ENCODE data around the gene RGS11. TPM values are rescaled to one million over a fixed set of nuclear protein-coding genes. Genes with fewer than 3 reads are reported as not detected.

RGS11 gene
- total RNA-seq, 1 donor: 1.2 TPM

DNA sequence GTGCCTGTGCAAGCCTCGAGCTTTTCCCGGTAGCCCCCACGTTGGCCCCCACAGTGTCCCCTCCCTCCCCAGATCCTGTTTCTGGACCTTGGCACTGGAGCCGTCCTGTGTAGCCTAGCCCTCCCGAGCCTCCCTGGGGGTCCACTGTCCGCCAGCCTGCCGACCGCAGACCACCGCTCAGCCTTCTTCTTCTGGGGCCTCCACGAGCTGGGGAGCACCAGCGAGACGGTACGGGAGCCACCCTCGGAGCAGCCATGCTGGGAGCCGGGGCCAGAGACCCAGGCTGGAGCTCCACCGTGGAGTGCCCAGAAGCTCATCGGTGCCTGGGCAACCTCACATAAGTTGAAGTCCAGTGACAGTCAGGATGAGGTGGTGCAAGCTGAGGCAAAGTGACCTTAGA lies 11.8 kb downstream of the RGS11 start:
- DNase-seq (ENCODE audit: low read depth): no peak
- no peak overlapping the region for H3K4me3 ChIP-seq (ENCODE audit: low read depth, low read length)
- TF ChIP-seq, protein P1, sequence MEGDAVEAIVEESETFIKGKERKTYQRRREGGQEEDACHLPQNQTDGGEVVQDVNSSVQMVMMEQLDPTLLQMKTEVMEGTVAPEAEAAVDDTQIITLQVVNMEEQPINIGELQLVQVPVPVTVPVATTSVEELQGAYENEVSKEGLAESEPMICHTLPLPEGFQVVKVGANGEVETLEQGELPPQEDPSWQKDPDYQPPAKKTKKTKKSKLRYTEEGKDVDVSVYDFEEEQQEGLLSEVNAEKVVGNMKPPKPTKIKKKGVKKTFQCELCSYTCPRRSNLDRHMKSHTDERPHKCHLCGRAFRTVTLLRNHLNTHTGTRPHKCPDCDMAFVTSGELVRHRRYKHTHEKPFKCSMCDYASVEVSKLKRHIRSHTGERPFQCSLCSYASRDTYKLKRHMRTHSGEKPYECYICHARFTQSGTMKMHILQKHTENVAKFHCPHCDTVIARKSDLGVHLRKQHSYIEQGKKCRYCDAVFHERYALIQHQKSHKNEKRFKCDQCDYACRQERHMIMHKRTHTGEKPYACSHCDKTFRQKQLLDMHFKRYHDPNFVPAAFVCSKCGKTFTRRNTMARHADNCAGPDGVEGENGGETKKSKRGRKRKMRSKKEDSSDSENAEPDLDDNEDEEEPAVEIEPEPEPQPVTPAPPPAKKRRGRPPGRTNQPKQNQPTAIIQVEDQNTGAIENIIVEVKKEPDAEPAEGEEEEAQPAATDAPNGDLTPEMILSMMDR (IDR thresholded peaks at IDR 0.05; ENCODE audit: insufficient read depth, low read length): no peak

DNA sequence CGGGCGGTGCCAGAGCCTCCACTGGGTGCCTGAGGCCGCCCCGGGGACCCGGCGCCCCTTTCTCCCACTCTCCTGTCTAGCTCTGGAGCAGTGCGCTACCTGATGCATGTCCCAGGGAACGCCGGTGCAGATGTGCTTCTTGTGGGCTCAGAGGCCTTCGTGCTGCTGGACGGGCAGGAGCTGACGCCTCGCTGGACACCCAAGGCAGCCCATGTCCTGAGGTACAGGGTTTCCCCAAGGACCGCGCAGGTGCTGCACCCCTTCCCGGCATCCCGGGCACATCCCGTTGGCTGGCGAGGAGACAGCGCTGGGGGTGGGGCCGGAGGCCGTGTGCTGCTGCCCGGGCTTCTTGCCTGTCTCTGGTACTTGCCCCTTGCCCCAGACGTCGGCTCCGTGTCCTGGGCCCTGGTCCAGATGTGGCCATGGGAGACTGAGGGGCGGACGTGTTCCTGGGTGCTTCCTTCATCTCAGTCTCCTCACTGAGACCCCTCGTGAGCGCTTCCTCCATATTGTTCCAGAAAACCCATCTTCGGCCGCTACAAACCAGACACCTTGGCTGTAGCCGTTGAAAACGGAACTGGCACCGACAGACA lies 12.5 kb downstream of the RGS11 start:
- no peak for DNase-seq (ENCODE audit: low read depth)

DNA sequence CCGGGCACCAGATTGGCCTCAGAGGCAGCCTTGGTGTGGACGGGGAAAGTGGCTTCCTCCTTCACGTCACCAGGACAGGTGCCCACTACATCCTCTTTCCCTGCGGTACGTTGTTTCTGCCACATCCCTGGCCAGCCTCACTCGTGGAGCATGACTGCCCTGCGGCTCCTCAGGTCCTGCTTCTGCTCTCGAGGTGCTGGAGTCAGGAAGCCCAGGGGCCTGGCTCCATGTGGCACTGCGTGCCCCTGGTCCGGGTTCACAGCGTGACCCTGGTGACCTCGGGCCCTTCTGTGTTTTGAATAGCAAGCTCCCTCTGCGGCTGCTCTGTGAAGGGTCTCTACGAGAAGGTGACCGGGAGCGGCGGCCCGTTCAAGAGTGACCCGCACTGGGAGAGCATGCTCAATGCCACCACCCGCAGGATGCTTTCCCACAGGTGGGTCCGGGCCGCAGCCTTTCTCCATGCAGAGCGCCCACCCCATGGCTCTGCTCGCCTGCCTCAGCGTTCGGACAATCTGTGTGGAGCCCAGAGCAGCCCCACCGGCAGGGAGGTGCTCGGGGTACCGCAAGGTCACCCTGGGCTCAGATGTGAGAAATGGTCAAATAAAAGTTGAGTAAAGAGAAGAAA lies 13.5 kb downstream of the RGS11 start:
- no peak overlapping the region for H3K4me3 ChIP-seq (ENCODE audit: low read depth, low read length)
- no peak for DNase-seq (ENCODE audit: low read depth)
- TF ChIP-seq, protein P1 (IDR thresholded peaks at IDR 0.05; ENCODE audit: insufficient read depth, low read length): no peak

More for the DNA sequence above, 12.5 kb downstream of the RGS11 start:
- TF ChIP-seq, protein P1 (IDR thresholded peaks at IDR 0.05; ENCODE audit: insufficient read depth, low read length): no peak
- no peak overlapping the region for H3K4me3 ChIP-seq (ENCODE audit: low read depth, low read length)

DNA sequence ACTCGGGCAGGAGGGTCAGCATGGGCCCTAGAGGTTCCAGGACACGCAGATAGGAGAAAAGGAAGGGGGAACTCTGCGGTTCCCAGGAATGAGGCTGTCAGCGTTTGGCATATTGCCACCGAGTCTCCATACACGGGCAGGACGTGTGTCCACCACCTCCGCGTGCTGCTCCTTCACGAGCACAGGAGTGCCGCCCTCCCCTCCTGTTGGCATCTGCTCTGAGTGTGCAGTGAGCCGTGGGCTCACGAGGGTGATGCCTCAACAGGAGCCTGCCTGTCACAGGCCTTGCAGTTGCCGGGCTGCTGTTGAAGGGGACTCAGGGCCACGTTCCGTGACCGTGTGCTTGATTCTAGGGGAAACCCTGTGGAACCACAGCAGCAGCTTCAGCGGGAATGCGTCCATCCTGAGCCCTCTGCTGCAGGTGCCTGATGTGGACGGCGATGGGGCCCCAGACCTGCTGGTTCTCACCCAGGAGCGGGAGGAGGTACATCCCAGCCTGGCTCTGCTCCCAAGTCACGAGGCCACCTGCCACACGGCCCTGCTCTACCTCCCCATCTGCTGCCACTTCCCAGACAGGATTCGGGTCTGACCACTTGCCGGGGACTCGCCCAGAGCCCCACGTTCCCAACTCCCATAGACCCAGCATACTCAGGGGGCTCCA lies 14.6 kb downstream of the RGS11 start:
- DNase-seq (ENCODE audit: low read depth): no peak

DNA sequence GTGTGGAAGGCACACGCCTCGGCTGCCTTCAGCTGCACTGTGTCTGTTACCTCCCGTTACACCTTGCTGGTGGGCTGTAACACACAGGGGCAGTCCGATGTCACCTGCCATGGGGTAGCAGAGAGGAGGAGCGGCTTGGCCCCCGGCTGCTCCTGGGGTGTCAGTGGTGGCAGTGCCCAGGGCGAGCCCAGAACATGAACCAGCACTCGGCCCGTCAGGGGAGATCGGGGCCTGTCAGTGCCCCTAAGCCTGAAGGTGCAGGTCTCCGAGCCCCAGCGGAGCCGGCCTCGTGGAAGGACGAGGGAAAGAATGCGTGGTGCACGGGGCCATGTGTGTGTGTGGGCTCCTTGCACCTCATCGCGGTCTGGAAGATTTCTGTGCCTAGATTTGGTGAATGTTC lies 15.4 kb downstream of the RGS11 start:
- H3K4me3 ChIP-seq (ENCODE audit: low read depth, low read length): no peak overlapping the region
- no peak for DNase-seq (ENCODE audit: low read depth)
- TF ChIP-seq, protein P1 (IDR thresholded peaks at IDR 0.05; ENCODE audit: insufficient read depth, low read length): no peak

More for the DNA sequence above, 14.6 kb downstream of the RGS11 start:
- TF ChIP-seq, protein P1 (IDR thresholded peaks at IDR 0.05; ENCODE audit: insufficient read depth, low read length): no peak
- no peak overlapping the region for H3K4me3 ChIP-seq (ENCODE audit: low read depth, low read length)

DNA sequence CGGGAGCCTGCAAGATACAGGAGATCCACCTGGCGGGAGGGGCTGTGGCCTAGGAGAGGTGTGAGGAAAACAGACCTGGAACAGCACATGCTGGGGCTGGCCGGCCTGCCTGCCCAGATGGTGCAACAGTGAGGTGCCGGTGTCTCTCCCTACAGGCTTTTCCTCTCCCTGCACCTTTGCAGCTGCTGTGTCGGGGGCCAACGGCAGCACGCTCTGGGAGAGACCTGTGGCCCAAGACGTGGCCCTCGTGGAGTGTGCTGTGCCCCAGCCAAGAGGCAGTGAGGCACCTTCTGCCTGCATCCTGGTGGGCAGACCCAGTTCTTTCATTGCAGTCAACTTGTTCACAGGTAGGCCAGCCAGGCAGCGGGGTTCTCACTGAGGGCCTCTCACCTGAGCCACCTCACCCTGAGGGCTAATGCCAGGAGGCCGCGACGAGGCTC lies 15.9 kb downstream of the RGS11 start:
- H3K4me3 ChIP-seq (ENCODE audit: low read depth, low read length): no peak overlapping the region
- TF ChIP-seq, protein P1 (IDR thresholded peaks at IDR 0.05; ENCODE audit: insufficient read depth, low read length): no peak
- DNase-seq (ENCODE audit: low read depth): no peak
